Hematopoietic multipotent progenitor cell treated with erythropoietin and hydrocortisone succinate and interleukin-3 and kit ligand, for 8 days (in vitro differentiated cells): ENCODE results near the gene ANKDD1A.

ENCODE experiments used
- DNase-seq: peaks from one replicate; pipeline ENCODE4 v3.0.0-alpha.2; 2015

The ANKDD1A gene

GRCh38 chr15:64911311-64912186 lies at the start of gene ANKDD1A:
TSS of gene ANKDD1A (plus strand) at chr15:64911902. CDS start at chr15:64911931, 29 bp downstream.
- DNase-seq: no peak

GRCh38 chr15:64861960-64862359 lies 49.7 kb upstream of the ANKDD1A start:
- no peak for DNase-seq

- DNase-seq: no peak
Observed at GRCh38 chr15:64862408-64862807, 49.3 kb upstream of the ANKDD1A start.

- DNase-seq: no peak
Observed at GRCh38 chr15:64864068-64864467, 47.6 kb upstream of the ANKDD1A start.

- DNase-seq: no peak
Observed at GRCh38 chr15:64865126-64865997, 46.3 kb upstream of the ANKDD1A start.

- no peak for DNase-seq
Observed at GRCh38 chr15:64865998-64866520, 45.6 kb upstream of the ANKDD1A start.

GRCh38 chr15:64869501-64869900 lies 42.2 kb upstream of the ANKDD1A start:
- no peak for DNase-seq

GRCh38 chr15:64870353-64870752 lies 41.3 kb upstream of the ANKDD1A start:
- DNase-seq: no peak

- DNase-seq: no peak
Observed at GRCh38 chr15:64875641-64876223, 36.0 kb upstream of the ANKDD1A start.

GRCh38 chr15:64877435-64877834 lies 34.3 kb upstream of the ANKDD1A start:
- DNase-seq: no peak

- DNase-seq: no peak
Observed at GRCh38 chr15:64878705-64879104, 33.0 kb upstream of the ANKDD1A start.

GRCh38 chr15:64883100-64883581 lies 28.6 kb upstream of the ANKDD1A start:
- no peak for DNase-seq

- DNase-seq: peak; percentile 47
Observed at GRCh38 chr15:64883997-64884511, 27.6 kb upstream of the ANKDD1A start.

- no peak for DNase-seq
Observed at GRCh38 chr15:64884679-64885078, 27.0 kb upstream of the ANKDD1A start.

GRCh38 chr15:64888336-64888735 lies 23.4 kb upstream of the ANKDD1A start:
- DNase-seq: no peak

- DNase-seq: no peak
Observed at GRCh38 chr15:64891561-64891960, 20.1 kb upstream of the ANKDD1A start.

- no peak for DNase-seq
Observed at GRCh38 chr15:64892847-64893403, 18.8 kb upstream of the ANKDD1A start.

GRCh38 chr15:64893481-64894394 lies 18.0 kb upstream of the ANKDD1A start:
- peak; percentile 94 for DNase-seq

GRCh38 chr15:64894395-64895056 lies 17.2 kb upstream of the ANKDD1A start:
- peak; percentile 34 for DNase-seq

GRCh38 chr15:64895285-64896065 lies 16.2 kb upstream of the ANKDD1A start:
- peak; percentile 68 for DNase-seq
